Stimulated activated CD4-positive, alpha-beta T cell treated with anti-CD3 and anti-CD28 coated beads, Interleukin-2, amount 100 ng/mL, for 4 hours (primary cell): ENCODE data around the gene TRIOBP.
"Not testable (repeated sequence)": the region's sequence is repeated elsewhere in the genome, so short reads cannot be mapped to it uniquely, and the experiment has no call there.

ENCODE experiments used
- DNase-seq: peaks from one replicate; pipeline ENCODE4 v3.0.0-alpha.2; 2020; ENCODE audit warnings: low read depth

The TRIOBP gene

GRCh38 chr22:37690407-37690806, 6.4 kb upstream of the TRIOBP start:
- no peak for DNase-seq

- DNase-seq, result no peak
Measured at GRCh38 chr22:37690901-37691504, 5.8 kb upstream of the TRIOBP start.

GRCh38 chr22:37692627-37693285, 4.1 kb upstream of the TRIOBP start:
- no peak for DNase-seq

- DNase-seq, result not testable (repeated sequence)
Measured at GRCh38 chr22:37694131-37694530, 2.7 kb upstream of the TRIOBP start.

GRCh38 chr22:37696260-37696656, 590 bp upstream of the TRIOBP start:
- DNase-seq, result not testable (repeated sequence)

- no peak for DNase-seq
Measured at GRCh38 chr22:37697538-37697835, 639 bp downstream of the TRIOBP start.

- DNase-seq, result no peak
Measured at GRCh38 chr22:37701141-37701786, 4.4 kb downstream of the TRIOBP start.

- no peak for DNase-seq
Measured at GRCh38 chr22:37703906-37704305, 7.1 kb downstream of the TRIOBP start.

GRCh38 chr22:37704645-37705044, 7.8 kb downstream of the TRIOBP start:
- no peak for DNase-seq

- DNase-seq, result no peak
Measured at GRCh38 chr22:37705205-37705604, 8.4 kb downstream of the TRIOBP start.

GRCh38 chr22:37708580-37709444, 12.0 kb downstream of the TRIOBP start:
- DNase-seq, result no peak

- no peak for DNase-seq
Measured at GRCh38 chr22:37709445-37709765, 12.6 kb downstream of the TRIOBP start.

GRCh38 chr22:37710675-37711074, 13.8 kb downstream of the TRIOBP start:
- no peak for DNase-seq

- DNase-seq, result no peak
Measured at GRCh38 chr22:37711490-37711889, 14.6 kb downstream of the TRIOBP start.

GRCh38 chr22:37713761-37714160, 16.9 kb downstream of the TRIOBP start:
- no peak for DNase-seq

GRCh38 chr22:37714634-37715033, 17.8 kb downstream of the TRIOBP start:
- no peak for DNase-seq

GRCh38 chr22:37715760-37716159, 18.9 kb downstream of the TRIOBP start:
- no peak for DNase-seq

GRCh38 chr22:37716708-37717107, 19.9 kb downstream of the TRIOBP start:
- no peak for DNase-seq

- DNase-seq, result not testable (repeated sequence)
Measured at GRCh38 chr22:37717235-37717634, 20.4 kb downstream of the TRIOBP start.

- DNase-seq, result not testable (repeated sequence)
Measured at GRCh38 chr22:37717746-37718305, 21.0 kb downstream of the TRIOBP start.

- no peak for DNase-seq
Measured at GRCh38 chr22:37725551-37726240, 28.8 kb downstream of the TRIOBP start.
